ENCODE measurements around the gene ELN. TPM values are rescaled to one million over a fixed set of nuclear protein-coding genes. Genes with fewer than 3 reads are reported as not detected.
A peak's percentile ranks its signal among the peaks of the same experiment; 100 is the strongest.

The ELN gene
- total and polyA plus RNA-seq, 2 donors (not counting 1 experiment from before 2014, with no cell fraction given), result 2.1 to 11.0 TPM

GRCh38 chr7:74025730-74026129, 2.2 kb upstream of the ELN start:
- Histone ChIP-seq H4K20me1 (ENCODE audit: control insufficient read depth, extremely low read depth, insufficient read depth, low read length) (no peaks in the 10 kb centered on the region), H3K36me3 (ENCODE audit: control insufficient read depth, insufficient read depth, low read length) (no peaks in the 10 kb centered on the region), H2AFZ (ENCODE audit: low read length) (no peak overlapping the region), H3K27me3 (ENCODE audit: control insufficient read depth, insufficient read depth, low read length) (peaks cover 10% of the 10 kb centered on the region), H3K79me2 (ENCODE audit: control insufficient read depth, insufficient read depth, low read length) (no peaks in the 10 kb centered on the region), H3K9me3 (ENCODE audit: control insufficient read depth, insufficient read depth, low read depth, low read length) (no peaks in the 10 kb centered on the region), H3K9ac (ENCODE audit: insufficient read depth, low read length) (no peak overlapping the region), H3K27ac (ENCODE audit: insufficient read depth, low read length) (no peak overlapping the region), H3K4me3 (replicated peaks in 1 of 4; ENCODE audit: control extremely low read depth in 1 of 4, insufficient read depth in 1 of 4, low read depth in 3 of 4, low read length in 4 of 4) (no peak overlapping the region), H3K4me2 (ENCODE audit: extremely low read depth, insufficient read depth, low read length) (no peak overlapping the region), H3K4me1 (ENCODE audit: control insufficient read depth, extremely low read depth, insufficient read depth, low read length) (peaks cover 26% of the 10 kb centered on the region)
- TF ChIP-seq EZH2 (IDR thresholded peaks at IDR 0.05; ENCODE audit: low read length, missing control alignments) (no peak), CTCF (conservative IDR thresholded peaks at IDR 0.05 in 1 of 2, IDR thresholded peaks at IDR 0.05 in 1 of 2; ENCODE audit: low read depth in 1 of 2, low read length in 2 of 2) (no peak)
- no peak for DNase-seq (ENCODE audit: low read depth in 2 of 2)

GRCh38 chr7:74026406-74026902, 1.5 kb upstream of the ELN start:
- no peak overlapping the region for H2AFZ ChIP-seq (ENCODE audit: low read length)
- no peak overlapping the region for H3K4me2 ChIP-seq (ENCODE audit: extremely low read depth, insufficient read depth, low read length)
- DNase-seq (ENCODE audit: low read depth in 2 of 2), result no peak
- H3K79me2 ChIP-seq (ENCODE audit: control insufficient read depth, insufficient read depth, low read length), result no peaks in the 10 kb centered on the region
- no peaks in the 10 kb centered on the region for H3K9me3 ChIP-seq (ENCODE audit: control insufficient read depth, insufficient read depth, low read depth, low read length)
- no peaks in the 10 kb centered on the region for H4K20me1 ChIP-seq (ENCODE audit: control insufficient read depth, extremely low read depth, insufficient read depth, low read length)
- peaks cover 26% of the 10 kb centered on the region for H3K4me1 ChIP-seq (ENCODE audit: control insufficient read depth, extremely low read depth, insufficient read depth, low read length)
- H3K27me3 ChIP-seq (ENCODE audit: control insufficient read depth, insufficient read depth, low read length), result peaks cover 10% of the 10 kb centered on the region
- H3K36me3 ChIP-seq (ENCODE audit: control insufficient read depth, insufficient read depth, low read length), result no peaks in the 10 kb centered on the region
- no peak for TF ChIP-seq EZH2 (IDR thresholded peaks at IDR 0.05; ENCODE audit: low read length, missing control alignments)
- no peak for TF ChIP-seq CTCF (conservative IDR thresholded peaks at IDR 0.05 in 1 of 2, IDR thresholded peaks at IDR 0.05 in 1 of 2; ENCODE audit: low read depth in 1 of 2, low read length in 2 of 2)
- H3K27ac ChIP-seq (ENCODE audit: insufficient read depth, low read length), result no peak overlapping the region
- H3K4me3 ChIP-seq (replicated peaks in 1 of 4; ENCODE audit: control extremely low read depth in 1 of 4, insufficient read depth in 1 of 4, low read depth in 3 of 4, low read length in 4 of 4), result no peak overlapping the region
- H3K9ac ChIP-seq (ENCODE audit: insufficient read depth, low read length), result no peak overlapping the region

GRCh38 chr7:74026903-74027682, 880 bp upstream of the ELN start:
- H3K4me2 ChIP-seq (ENCODE audit: extremely low read depth, insufficient read depth, low read length), result no peak overlapping the region
- peak; percentile 41 to 58 for DNase-seq (ENCODE audit: low read depth in 2 of 2)

More at GRCh38 chr7:74026903-74027682, 880 bp upstream of the ELN start:
- Histone ChIP-seq H3K27ac (ENCODE audit: insufficient read depth, low read length) (no peak overlapping the region), H4K20me1 (ENCODE audit: control insufficient read depth, extremely low read depth, insufficient read depth, low read length) (no peaks in the 10 kb centered on the region), H2AFZ (ENCODE audit: low read length) (no peak overlapping the region), H3K9ac (ENCODE audit: insufficient read depth, low read length) (no peak overlapping the region), H3K27me3 (ENCODE audit: control insufficient read depth, insufficient read depth, low read length) (peaks cover 10% of the 10 kb centered on the region), H3K4me3 (replicated peaks in 1 of 4; ENCODE audit: control extremely low read depth in 1 of 4, insufficient read depth in 1 of 4, low read depth in 3 of 4, low read length in 4 of 4) (no peak overlapping the region), H3K79me2 (ENCODE audit: control insufficient read depth, insufficient read depth, low read length) (no peaks in the 10 kb centered on the region), H3K4me1 (ENCODE audit: control insufficient read depth, extremely low read depth, insufficient read depth, low read length) (peaks cover 29% of the 10 kb centered on the region), H3K9me3 (ENCODE audit: control insufficient read depth, insufficient read depth, low read depth, low read length) (no peaks in the 10 kb centered on the region), H3K36me3 (ENCODE audit: control insufficient read depth, insufficient read depth, low read length) (no peaks in the 10 kb centered on the region)
- peak; percentile 91 for TF ChIP-seq CTCF (conservative IDR thresholded peaks at IDR 0.05 in 1 of 2, IDR thresholded peaks at IDR 0.05 in 1 of 2; ENCODE audit: low read depth in 1 of 2, low read length in 2 of 2)
- no peak for TF ChIP-seq EZH2 (IDR thresholded peaks at IDR 0.05; ENCODE audit: low read length, missing control alignments)

Data from fibroblast of lung (primary cell).